Adrenal gland (tissue), 5 donors: Measurements from ENCODE around the gene PHF23.

ENCODE experiments used
- POLR2A ChIP-seq, 2 donors: fragments of 450-650 bp; IDR thresholded peaks; one replicate each; pipeline ENCODE4 v1.6.1; 2017; ENCODE audit warnings: antibody characterized with exemption in 2 of 2, mild to moderate bottlenecking in 2 of 2, moderate library complexity in 1 of 2
- TF ChIP-seq, protein P1 (sequence below), 6 experiments: fragments of 450-650 bp in 4 of 6; fragments of 200-600 bp in 2 of 6; sonication (generic) in 1 of 6; IDR thresholded peaks; 1 replicate in 5 of 6; 2 replicates in 1 of 6; pipeline versions ENCODE4 v1.5.1 to v1.8.0; 2016 to 2021; ENCODE audit warnings: antibody characterized with exemption in 6 of 6, mild to moderate bottlenecking in 2 of 6, moderate library complexity in 1 of 6
- donor health status: DM: no; HTN: no; CAD: no.

DNA sequence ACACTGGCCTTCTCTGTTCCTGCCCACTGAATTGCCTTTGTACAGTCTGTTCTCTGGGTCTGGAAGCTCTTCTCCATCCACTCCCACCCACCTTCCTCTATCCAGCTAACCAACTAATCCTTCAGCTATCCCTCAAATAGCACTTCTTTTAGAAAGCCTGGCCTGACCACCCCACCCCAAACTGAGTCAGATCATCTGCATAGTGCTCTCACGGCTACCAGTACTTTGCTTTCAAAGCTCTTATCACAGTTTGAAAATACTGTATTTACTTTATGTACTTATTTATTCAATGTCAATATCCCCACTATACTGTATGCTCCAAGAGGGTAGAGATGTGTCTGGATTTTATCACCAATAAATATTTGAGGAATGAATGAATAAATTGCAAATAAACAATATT is 27.5 kb upstream of the PHF23 start:
- TF ChIP-seq, protein P1, sequence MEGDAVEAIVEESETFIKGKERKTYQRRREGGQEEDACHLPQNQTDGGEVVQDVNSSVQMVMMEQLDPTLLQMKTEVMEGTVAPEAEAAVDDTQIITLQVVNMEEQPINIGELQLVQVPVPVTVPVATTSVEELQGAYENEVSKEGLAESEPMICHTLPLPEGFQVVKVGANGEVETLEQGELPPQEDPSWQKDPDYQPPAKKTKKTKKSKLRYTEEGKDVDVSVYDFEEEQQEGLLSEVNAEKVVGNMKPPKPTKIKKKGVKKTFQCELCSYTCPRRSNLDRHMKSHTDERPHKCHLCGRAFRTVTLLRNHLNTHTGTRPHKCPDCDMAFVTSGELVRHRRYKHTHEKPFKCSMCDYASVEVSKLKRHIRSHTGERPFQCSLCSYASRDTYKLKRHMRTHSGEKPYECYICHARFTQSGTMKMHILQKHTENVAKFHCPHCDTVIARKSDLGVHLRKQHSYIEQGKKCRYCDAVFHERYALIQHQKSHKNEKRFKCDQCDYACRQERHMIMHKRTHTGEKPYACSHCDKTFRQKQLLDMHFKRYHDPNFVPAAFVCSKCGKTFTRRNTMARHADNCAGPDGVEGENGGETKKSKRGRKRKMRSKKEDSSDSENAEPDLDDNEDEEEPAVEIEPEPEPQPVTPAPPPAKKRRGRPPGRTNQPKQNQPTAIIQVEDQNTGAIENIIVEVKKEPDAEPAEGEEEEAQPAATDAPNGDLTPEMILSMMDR (IDR thresholded peaks at IDR 0.05), result no peak
- TF ChIP-seq POLR2A (IDR thresholded peaks at IDR 0.05), result no peak
